ENCODE results near the gene SORCS1.

- no peak for TF ChIP-seq CTCF (IDR thresholded peaks at IDR 0.05)
- TF ChIP-seq POLR2A (IDR thresholded peaks at IDR 0.05) = no peak
Observed at GRCh38 chr10:106991091-106991490, 173.4 kb downstream of the SORCS1 start.
